ENCODE data around the gene SPATA31C1. TPM values are rescaled to one million over a fixed set of nuclear protein-coding genes. Genes with fewer than 3 reads are reported as not detected.

Gene SPATA31C1
- total and polyA plus RNA-seq, 2 of the 8 experiments (the other 6 are each of a cell fraction or from before 2014, with no cell fraction given) = 0.15 TPM; not detected in 1

DNA sequence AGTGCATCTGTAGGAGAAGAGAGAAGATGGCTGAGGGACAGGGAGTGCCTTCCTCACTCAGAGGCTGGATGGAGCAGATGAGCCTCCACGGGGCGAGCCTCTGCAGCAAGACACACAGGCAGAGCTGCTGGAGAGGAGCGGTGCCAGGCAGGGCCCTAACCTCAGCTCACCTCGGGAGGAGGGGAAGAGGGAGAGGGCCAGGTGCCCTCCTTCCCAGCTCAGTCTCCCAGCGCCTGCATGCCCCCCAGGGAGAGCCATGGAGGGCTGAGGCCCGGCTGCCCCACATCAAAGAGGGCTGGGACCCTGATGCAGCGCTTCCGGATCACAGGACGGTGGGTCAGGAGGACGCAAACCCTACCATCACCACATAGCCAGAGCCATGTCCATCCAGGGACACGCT is 48.7 kb upstream of the SPATA31C1 start:
- Histone ChIP-seq H3K4me3 (ENCODE audit: extremely low read depth in 1 of 4, insufficient read depth in 2 of 4, low read depth in 3 of 4, low read length in 4 of 4) (no peak overlapping the region), H3K18ac (ENCODE audit: extremely low read depth, low read length) (no peak overlapping the region), H3K4me1 (replicated peaks in 1 of 4; ENCODE audit: control insufficient read depth in 3 of 4, insufficient read depth in 4 of 4, low read length in 3 of 4) (no peaks in the 10 kb centered on the region), H3K23ac (ENCODE audit: insufficient read length) (no peak overlapping the region), H3K4me2 (ENCODE audit: insufficient read depth in 1 of 2, low read depth in 2 of 2, low read length in 2 of 2) (no peak overlapping the region), H3K27ac (ENCODE audit: low read depth, low read length) (no peak overlapping the region), H3K79me1 (ENCODE audit: low read depth, low read length) (no peaks in the 10 kb centered on the region), H3K56ac (replicated peaks; ENCODE audit: insufficient read length, low read depth, low read length) (peak overlapping the region; percentile 99), H2BK5ac (ENCODE audit: low read depth, low read length) (no peak overlapping the region), H2AFZ (ENCODE audit: low read length) (no peak overlapping the region), H3K23me2 (ENCODE audit: low read depth, low read length) (peaks cover 8% of the 10 kb centered on the region; the same call in 1 of the 2 replicates), H4K5ac (ENCODE audit: insufficient read length, low read depth, low read length) (no peak overlapping the region), H3K9ac (replicated peaks in 1 of 4; ENCODE audit: extremely low read depth in 1 of 4, low read depth in 3 of 4, low read length in 3 of 4) (no peak overlapping the region), H3K9me3 (ENCODE audit: insufficient read depth in 2 of 2, low read depth in 1 of 2, low read length in 1 of 2) (no peaks in the 10 kb centered on the region), H2BK120ac (replicated peaks; ENCODE audit: low read depth, low read length) (no peak overlapping the region), H2BK12ac (ENCODE audit: low read depth, low read length) (no peak overlapping the region), H3K14ac (ENCODE audit: insufficient read length) (no peak overlapping the region), H2BK20ac (ENCODE audit: low read length) (no peak overlapping the region), H3K79me2 (ENCODE audit: control insufficient read depth in 1 of 2, insufficient read depth in 2 of 2, low read length in 2 of 2) (no peaks in the 10 kb centered on the region), H3K27me3 (replicated peaks in 1 of 4; ENCODE audit: control insufficient read depth in 3 of 4, extremely low read depth in 1 of 4, insufficient read depth in 3 of 4, low read length in 3 of 4) (no peaks in the 10 kb centered on the region; a peak in 1 of 7 replicates), H4K20me1 (replicated peaks in 1 of 2; ENCODE audit: control insufficient read depth in 1 of 2, insufficient read depth in 2 of 2, low read length in 2 of 2) (peaks cover 0 to 5% of the 10 kb centered on the region in 2 experiments), H2BK15ac (ENCODE audit: low read length) (no peak overlapping the region), H4K91ac (replicated peaks; ENCODE audit: insufficient read length, low read length) (no peak overlapping the region), H4K8ac (ENCODE audit: extremely low read depth, insufficient read depth, low read length) (0 out of 2 replicates have a peak overlapping the region, but pooled peaks have one; percentile 4), H3K36me3 (ENCODE audit: control insufficient read depth in 2 of 4, insufficient read depth in 4 of 4, low read length in 3 of 4) (no peaks in the 10 kb centered on the region), H3K4ac (replicated peaks; ENCODE audit: insufficient read length, low read depth, low read length) (no peak overlapping the region), H2AK5ac (ENCODE audit: low read depth, low read length) (no peak overlapping the region)
- DNase-seq (ENCODE audit: low read depth in 1 of 2, low spot score in 2 of 2) = peak in 1 of 2 experiments; percentile 43
- POLR2A ChIA-PET (ENCODE audit: partially characterized antibody) = no interaction called here
- 98% methylated on average over 10 of the region's 11 CpGs; no CpG with 5 or more reads in 1 of the 2 experiments for WGBS, 2 experiments (ENCODE audit: extremely low coverage in 1 of 2, insufficient coverage in 1 of 2, insufficient read length in 1 of 2, insufficient replicate concordance in 2 of 2, low coverage in 1 of 2, low lambda C conversion rate in 2 of 2, missing lambda C conversion rate in 1 of 2)
- no peak for FAIRE-seq
- CTCF ChIA-PET (ENCODE audit: partially characterized antibody) = interaction anchor here (1.8 kb wide), 1 partner anchor 14 kb away, joined by 9 read pairs; the partner anchor contains the start of gene SPATA31E1
- no peak for TF ChIP-seq SP1 (IDR thresholded peaks at IDR 0.05; ENCODE audit: low read depth, low read length)
- no peak for TF ChIP-seq CEBPB (IDR thresholded peaks at IDR 0.05; ENCODE audit: low read depth, low read length)
- TF ChIP-seq POLR2A (IDR thresholded peaks at IDR 0.05; ENCODE audit: control extremely low read depth in 1 of 2, low read depth in 2 of 2, low read length in 2 of 2) = no peak
- TF ChIP-seq ASH2L (IDR thresholded peaks at IDR 0.05; ENCODE audit: low read length) = no peak
- TF ChIP-seq RXRA (IDR thresholded peaks at IDR 0.05; ENCODE audit: insufficient read depth, low read depth, low read length) = no peak
- TF ChIP-seq CTCF (IDR thresholded peaks at IDR 0.05; ENCODE audit: control extremely low read depth in 1 of 3, insufficient read depth in 1 of 3, low read depth in 1 of 3, low read length in 3 of 3) = no peak
- no peak for TF ChIP-seq TCF12 (IDR thresholded peaks at IDR 0.05; ENCODE audit: low read depth, low read length)
- no peak for TF ChIP-seq CBX5 (IDR thresholded peaks at IDR 0.05; ENCODE audit: low read depth, low read length)
- TF ChIP-seq E2F6 (IDR thresholded peaks at IDR 0.05) = no peak
- TF ChIP-seq ZNF274 (IDR thresholded peaks at IDR 0.05; ENCODE audit: borderline replicate concordance, extremely low read depth, low read length) = no peak
- no peak for TF ChIP-seq NRF1 (IDR thresholded peaks at IDR 0.05; ENCODE audit: low read depth, low read length)
- TF ChIP-seq KDM5A (IDR thresholded peaks at IDR 0.05; ENCODE audit: low read length) = no peak
- TF ChIP-seq SIRT6 (IDR thresholded peaks at IDR 0.05; ENCODE audit: low read length) = no peak
